GM12878 (cell line): ENCODE results near the gene MAP4K4. TPM values are rescaled to one million over a fixed set of nuclear protein-coding genes. Genes with fewer than 3 reads are reported as not detected.

Experiments
- ATAC-seq: fragments of 200-7000 bp; cut with Tn5 transposase; 3 replicates; pipeline ENCODE4 v1.9.1; 2020; ENCODE audit warnings: mild to moderate bottlenecking, moderate library complexity
- BruUV-seq: library from RNA; stranded (reverse); fragments of 400-500 nt; replicated peaks from 2 replicates; lab custom pipeline; 2021; lab: Mats Ljungman, UMichigan
- CTCF ChIA-PET: fragments of 300-600 bp; sonication (Branson Sonifier 250); formaldehyde crosslinking; extraction: SDS; loops from one replicate; lab custom pipeline; 2021; ENCODE audit warnings: inconsistent platforms; lab: Yijun Ruan, JAX
- POLR2A ChIA-PET: fragments of 350-600 bp; formaldehyde crosslinking; extraction: SDS; loops from one replicate; lab custom pipeline; 2021; ENCODE audit warnings: inconsistent platforms; lab: Charles Lee
- RAD21 ChIA-PET: fragments of 300-600 bp; sonication (Branson Sonifier 250); formaldehyde crosslinking; loops from one replicate; lab custom pipeline; 2023; ENCODE audit warnings: antibody characterized with exemption; ENCODE audit not compliant: unreplicated experiment; lab: Charles Lee
- SMC1A ChIA-PET: fragments of 300-600 bp; sonication (Branson Sonifier 250); formaldehyde crosslinking; loops from one replicate; lab custom pipeline; 2023; ENCODE audit not compliant: unreplicated experiment, uncharacterized antibody; lab: Charles Lee
- DNase-seq: peaks from one replicate; pipeline ENCODE4 v3.0.0-alpha.2; 2011; ENCODE audit warnings: low read depth, low spot score
- FAIRE-seq: peaks from 3 replicates; lab custom pipeline; 2011; peaks lifted over from hg19 to GRCh38; lab: Jason Lieb, UNC
- H2AFZ ChIP-seq: 2 replicates; pipeline ENCODE4 v1.6.0; 2011; ENCODE audit warnings: low read depth, low read length, control low read depth; ENCODE audit not compliant: control insufficient read depth
- H3K27ac ChIP-seq: 2 replicates; pipeline ENCODE4 v1.5.1; 2011; ENCODE audit warnings: control low read depth; ENCODE audit not compliant: control insufficient read depth, insufficient read depth
- H3K27me3 ChIP-seq, 2 experiments: replicated peaks in 1 of 2; 2 replicates each; pipeline versions ENCODE4 v1.6.0 to v1.6.1; 2011; ENCODE audit warnings: low read length in 1 of 2; ENCODE audit not compliant: control insufficient read depth in 2 of 2, insufficient read depth in 2 of 2
- H3K36me3 ChIP-seq, 2 experiments: 2 replicates each; pipeline ENCODE4 v1.5.1; 2011; ENCODE audit warnings: low read length in 1 of 2; ENCODE audit not compliant: control insufficient read depth in 2 of 2, insufficient read depth in 2 of 2
- H3K4me1 ChIP-seq: 2 replicates; pipeline ENCODE4 v1.6.1; 2011; ENCODE audit warnings: mild to moderate bottlenecking, low read length, moderate library complexity, mixed read lengths; ENCODE audit not compliant: control insufficient read depth, insufficient read depth
- H3K4me2 ChIP-seq: 2 replicates; pipeline ENCODE4 v1.6.0; 2011; ENCODE audit warnings: control low read depth; ENCODE audit not compliant: control insufficient read depth, insufficient read depth
- H3K4me3 ChIP-seq: fragments of 200-600 bp; sonication (generic); 2 replicates; pipeline ENCODE4 v1.5.1; 2016
- H3K79me2 ChIP-seq: 2 replicates; pipeline ENCODE4 v1.6.0; 2011; ENCODE audit warnings: low read length; ENCODE audit not compliant: control insufficient read depth, insufficient read depth
- H3K9ac ChIP-seq: 2 replicates; pipeline ENCODE4 v1.8.0; 2011; ENCODE audit warnings: low read length, control low read depth, mixed read lengths; ENCODE audit not compliant: control insufficient read depth, insufficient read depth
- H3K9me3 ChIP-seq: replicated peaks from 3 replicates; pipeline ENCODE4 v1.5.1; 2011; ENCODE audit warnings: mild to moderate bottlenecking, low read length; ENCODE audit not compliant: control insufficient read depth, insufficient read depth
- H4K20me1 ChIP-seq: 2 replicates; pipeline ENCODE4 v1.6.0; 2011; ENCODE audit not compliant: control insufficient read depth, insufficient read depth
- ATF7 ChIP-seq: fragments of 450-650 bp; IDR thresholded peaks from 2 replicates; pipeline ENCODE4 v1.6.1; 2016; ENCODE audit warnings: low read depth, mild to moderate bottlenecking
- BACH1 ChIP-seq: fragments of 450-650 bp; IDR thresholded peaks from 2 replicates; pipeline ENCODE4 v1.6.1; 2017; ENCODE audit warnings: mild to moderate bottlenecking, borderline replicate concordance
- BCL11A ChIP-seq: IDR thresholded peaks from 2 replicates; pipeline ENCODE4 v1.6.1; 2011; ENCODE audit warnings: low read depth, low read length
- EZH2 ChIP-seq: IDR thresholded peaks from 2 replicates; pipeline ENCODE4 v1.6.1; 2012; ENCODE audit warnings: low read depth, mild to moderate bottlenecking, control low read depth, inconsistent platforms, low read length, borderline replicate concordance; ENCODE audit not compliant: control insufficient read depth
- GATAD2B ChIP-seq: fragments of 450-650 bp; conservative IDR thresholded peaks from 2 replicates; pipeline ENCODE4 v1.6.1; 2017; ENCODE audit warnings: low read depth, mild to moderate bottlenecking, moderate library complexity
- HDAC2 ChIP-seq: fragments of 200-600 bp; sonication (generic); IDR thresholded peaks from 2 replicates; pipeline ENCODE4 v1.6.1; 2017
- HDGF ChIP-seq: fragments of 450-650 bp; IDR thresholded peaks from 2 replicates; pipeline ENCODE4 v1.6.1; 2016; ENCODE audit warnings: antibody characterized with exemption
- IKZF1 ChIP-seq: fragments of 450-650 bp; conservative IDR thresholded peaks from 2 replicates; pipeline ENCODE4 v1.6.1; 2017; ENCODE audit warnings: antibody characterized with exemption, mild to moderate bottlenecking
- LARP7 ChIP-seq: fragments of 450-650 bp; IDR thresholded peaks from 2 replicates; pipeline ENCODE4 v1.6.1; 2017; ENCODE audit warnings: mild to moderate bottlenecking
- MTA2 ChIP-seq: fragments of 450-650 bp; IDR thresholded peaks from 2 replicates; pipeline ENCODE4 v1.6.1; 2016; ENCODE audit warnings: low read depth, mild to moderate bottlenecking, moderate library complexity
- MYB ChIP-seq: fragments of 150-350 bp; IDR thresholded peaks from 2 replicates; pipeline ENCODE4 v1.6.1; 2014; ENCODE audit warnings: mild to moderate bottlenecking, low read depth, low read length, borderline replicate concordance
- TBL1XR1 ChIP-seq: IDR thresholded peaks from 2 replicates; pipeline ENCODE4 v1.6.1; 2012; ENCODE audit warnings: low read depth, low read length, improper control_type of control experiment
- ZBTB40 ChIP-seq: fragments of 450-650 bp; IDR thresholded peaks from 2 replicates; pipeline ENCODE4 v1.6.1; 2016; ENCODE audit warnings: mild to moderate bottlenecking, moderate library complexity, borderline replicate concordance
- ZSCAN29 ChIP-seq: fragments of 450-650 bp; IDR thresholded peaks from 2 replicates; pipeline ENCODE4 v1.6.1; 2017; ENCODE audit warnings: mild to moderate bottlenecking, moderate library complexity
- WGBS: methylation state at CpG from one replicate; pipeline ENCODE4 v1.1.6; 2016; ENCODE audit warnings: low lambda C conversion rate; ENCODE audit not compliant: insufficient replicate concordance, insufficient coverage; ENCODE audit errors: missing lambda C conversion rate; 5-methylcytosine and 5-hydroxymethylcytosine counted together
- in situ Hi-C: fragments of 300-500 bp; cut with MboI; formaldehyde crosslinking; loops from 9 replicates; pipeline ENCODE4 v1.14.3; 2018; ENCODE audit warnings: mixed read lengths
- intact Hi-C: fragments of 100-400 bp; cut with micrococcal nuclease; formaldehyde crosslinking; loops from one replicate; pipeline ENCODE4 v1.14.2; 2022; ENCODE audit not compliant: unreplicated experiment
- polyA plus RNA-seq, 11 experiments: library from polyadenylated mRNA; depleted of rRNA in 4 of 11; unstranded in 6 of 11; stranded (reverse) in 5 of 11; fragments of >200 nt; fragmentation: Nextera tagmentation in 4 of 11; fragmentation: Illumina TruSeq in 1 of 11; extraction: Ambion mirVana in 4 of 11; extraction: Trizol in 1 of 11; gene quantifications; 1 replicate in 1 of 11; 2 replicates in 10 of 11; pipeline versions ENCODE4 v1.2.1 to v1.2.3, GENCODE V29; 2011 to 2016; ENCODE audit warnings: inconsistent platforms in 2 of 11, missing spikeins in 2 of 11, low read depth in 1 of 11
- total RNA-seq, 4 experiments: library from RNA; depleted of rRNA in 3 of 4; stranded (reverse); fragments of >200 nt in 3 of 4; fragmentation: Illumina TruSeq in 1 of 4; extraction: Trizol in 1 of 4; gene quantifications; 2 replicates each; pipeline versions ENCODE4 v1.2.1 to v1.2.3, GENCODE V29; 2013 to 2021
- TF ChIP-seq, protein P1 (sequence below): fragments of 450-650 bp; IDR thresholded peaks from 2 replicates; pipeline ENCODE4 v1.6.1; 2016; ENCODE audit warnings: mild to moderate bottlenecking

The MAP4K4 gene
- total and polyA plus RNA-seq, 10 of the 15 experiments (the other 5 are each of a cell fraction or from before 2014, with no cell fraction given): 1.9 to 50.4 (median 9.7) TPM

DNA sequence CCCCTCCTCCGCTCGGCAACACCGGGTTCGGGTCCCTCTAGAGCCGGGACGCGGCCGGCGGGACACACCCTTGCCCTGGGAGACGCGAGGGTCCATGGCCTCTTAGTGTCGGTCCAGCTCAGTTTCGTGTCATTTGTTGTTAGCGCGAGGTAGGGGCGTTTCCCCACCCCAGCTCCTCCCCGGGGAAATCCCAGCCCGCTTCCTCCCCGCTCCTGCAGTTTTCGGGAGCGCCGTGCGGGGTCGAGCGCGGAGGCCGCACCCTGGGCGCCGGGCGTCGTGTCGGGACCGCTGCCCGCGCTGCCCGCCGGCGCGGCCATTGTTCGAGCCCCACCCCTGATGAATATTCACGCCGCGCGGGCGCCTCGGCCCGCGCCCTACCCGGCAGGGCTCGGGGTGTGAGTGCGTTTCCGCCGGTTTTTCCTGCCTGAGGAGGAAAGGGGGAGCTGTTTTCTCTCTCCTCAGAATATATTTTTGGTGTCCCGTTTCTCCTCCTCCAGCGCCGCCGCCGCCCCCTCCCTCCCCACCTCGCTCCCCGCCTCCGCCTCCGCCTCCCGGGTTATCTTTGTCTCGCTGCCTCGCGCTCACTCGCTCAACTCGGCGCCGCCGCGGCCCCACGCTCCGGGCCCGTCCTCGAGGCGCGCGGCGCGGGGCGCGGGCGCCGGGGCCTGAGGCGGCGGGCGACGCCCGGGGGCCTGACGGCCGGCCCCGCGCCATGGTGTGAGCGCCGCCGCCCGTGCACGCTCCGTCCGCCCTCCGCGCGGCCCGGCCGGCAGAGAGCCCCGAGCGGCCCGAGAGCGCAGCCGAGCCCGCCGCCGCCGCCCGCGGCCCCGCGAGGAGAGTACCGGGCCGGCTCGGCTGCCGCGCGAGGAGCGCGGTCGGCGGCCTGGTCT is at the start of gene MAP4K4 (continued):
- TF ChIP-seq ZBTB40: no peak
- no peak for TF ChIP-seq HDGF
- TF ChIP-seq GATAD2B: peak; percentile 74; the same call in 1 of the 2 replicates
- no peak for TF ChIP-seq TBL1XR1
- peak; percentile 87 for TF ChIP-seq IKZF1

GRCh38 chr2:101653469-101653868 is 44.0 kb upstream of the MAP4K4 start:
- Histone ChIP-seq H3K9me3 (no peaks in the 10 kb centered on the region), H3K4me1 (peaks cover 3% of the 10 kb centered on the region; the same call in 1 of the 2 replicates), H3K9ac (no peak overlapping the region), H2AFZ (no peak overlapping the region), H3K4me3 (no peak overlapping the region), H3K79me2 (no peaks in the 10 kb centered on the region), H4K20me1 (no peaks in the 10 kb centered on the region), H3K4me2 (no peak overlapping the region), H3K27ac (no peak overlapping the region), H3K36me3 (no peaks in the 10 kb centered on the region), H3K27me3 (no peaks in the 10 kb centered on the region)
- WGBS: 71% methylated on average over 7 of the region's 7 CpGs
- in situ Hi-C loops: no loop called here
- RAD21 ChIA-PET: no interaction called here
- DNase-seq: no peak
- POLR2A ChIA-PET: interaction anchor here (0.7 kb wide), 1 partner anchor 129 kb away, joined by 3 read pairs; no protein-coding TSS in a partner anchor
- ATAC-seq: no peak
- no TSS peak for BruUV-seq
- intact Hi-C loops: no loop called here
- CTCF ChIA-PET: interaction anchor here (0.6 to 1.4 kb wide), 3 partner anchors 46 to 92 kb away, joined by 3 to 4 read pairs (median 3); no protein-coding TSS in a partner anchor
- FAIRE-seq: no peak
- SMC1A ChIA-PET: interaction anchor here (0.6 to 1.7 kb wide), 2 partner anchors 12 to 107 kb away, joined by 3 to 4 read pairs; no protein-coding TSS in a partner anchor
- TF ChIP-seq BCL11A (no peak), BACH1 (no peak), MYB (no peak), HDAC2 (no peak), ATF7 (no peak), LARP7 (no peak), ZSCAN29 (no peak), EZH2 (no peak), MTA2 (no peak)
- TF ChIP-seq, protein P1, sequence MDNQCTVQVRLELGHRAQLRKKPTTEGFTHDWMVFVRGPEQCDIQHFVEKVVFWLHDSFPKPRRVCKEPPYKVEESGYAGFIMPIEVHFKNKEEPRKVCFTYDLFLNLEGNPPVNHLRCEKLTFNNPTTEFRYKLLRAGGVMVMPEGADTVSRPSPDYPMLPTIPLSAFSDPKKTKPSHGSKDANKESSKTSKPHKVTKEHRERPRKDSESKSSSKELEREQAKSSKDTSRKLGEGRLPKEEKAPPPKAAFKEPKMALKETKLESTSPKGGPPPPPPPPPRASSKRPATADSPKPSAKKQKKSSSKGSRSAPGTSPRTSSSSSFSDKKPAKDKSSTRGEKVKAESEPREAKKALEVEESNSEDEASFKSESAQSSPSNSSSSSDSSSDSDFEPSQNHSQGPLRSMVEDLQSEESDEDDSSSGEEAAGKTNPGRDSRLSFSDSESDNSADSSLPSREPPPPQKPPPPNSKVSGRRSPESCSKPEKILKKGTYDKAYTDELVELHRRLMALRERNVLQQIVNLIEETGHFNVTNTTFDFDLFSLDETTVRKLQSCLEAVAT: no peak
